Immature natural killer cell (primary cell): ENCODE data around the gene NEUROD1. TPM values are rescaled to one million over a fixed set of nuclear protein-coding genes. Genes with fewer than 3 reads are reported as not detected.

Experiments
- DNase-seq, 3 donors: peaks; one replicate each; pipeline ENCODE4 v3.0.0; 2022; ENCODE audit warnings: mixed read lengths in 1 of 3
- H3K27ac Mint-ChIP-seq, 6 donors: one replicate each; pipeline ENCODE4 v1.8.0; 2020; ENCODE audit warnings: mixed read lengths in 6 of 6, mild to moderate bottlenecking in 5 of 6, inconsistent platforms in 4 of 6, moderate library complexity in 3 of 6
- H3K27me3 Mint-ChIP-seq, 3 donors: one replicate each; pipeline ENCODE4 v1.8.0; 2020 to 2021; ENCODE audit warnings: low read depth in 3 of 3, mild to moderate bottlenecking in 3 of 3, mixed read lengths in 3 of 3, moderate library complexity in 3 of 3, inconsistent platforms in 1 of 3
- H3K36me3 Mint-ChIP-seq, 3 donors: one replicate each; pipeline ENCODE4 v1.8.0; 2020; ENCODE audit warnings: mixed read lengths in 3 of 3, inconsistent platforms in 2 of 3, mild to moderate bottlenecking in 2 of 3
- H3K4me1 Mint-ChIP-seq, 2 donors: one replicate each; pipeline ENCODE4 v1.8.0; 2020; ENCODE audit warnings: inconsistent platforms in 2 of 2, mild to moderate bottlenecking in 2 of 2, mixed read lengths in 2 of 2, moderate library complexity in 1 of 2
- H3K4me3 Mint-ChIP-seq, 5 donors: one replicate each; pipeline ENCODE4 v1.8.0; 2020; ENCODE audit warnings: mild to moderate bottlenecking in 5 of 5, mixed read lengths in 5 of 5, inconsistent platforms in 3 of 5, moderate library complexity in 3 of 5
- H3K9me3 Mint-ChIP-seq, 6 donors: one replicate each; pipeline ENCODE4 v1.8.0; 2020; ENCODE audit warnings: mild to moderate bottlenecking in 6 of 6, mixed read lengths in 6 of 6, inconsistent platforms in 4 of 6, moderate library complexity in 3 of 6
- polyA plus RNA-seq, 3 donors: library from polyadenylated mRNA; unstranded; fragments of 300-500 nt; fragmentation: Illumina TruSeq; gene quantifications; one replicate each; pipeline ENCODE4 v1.2.3, GENCODE V29; 2021

NEUROD1 gene
- polyA plus RNA-seq, 3 donors from 2014 or later, result not detected

DNA sequence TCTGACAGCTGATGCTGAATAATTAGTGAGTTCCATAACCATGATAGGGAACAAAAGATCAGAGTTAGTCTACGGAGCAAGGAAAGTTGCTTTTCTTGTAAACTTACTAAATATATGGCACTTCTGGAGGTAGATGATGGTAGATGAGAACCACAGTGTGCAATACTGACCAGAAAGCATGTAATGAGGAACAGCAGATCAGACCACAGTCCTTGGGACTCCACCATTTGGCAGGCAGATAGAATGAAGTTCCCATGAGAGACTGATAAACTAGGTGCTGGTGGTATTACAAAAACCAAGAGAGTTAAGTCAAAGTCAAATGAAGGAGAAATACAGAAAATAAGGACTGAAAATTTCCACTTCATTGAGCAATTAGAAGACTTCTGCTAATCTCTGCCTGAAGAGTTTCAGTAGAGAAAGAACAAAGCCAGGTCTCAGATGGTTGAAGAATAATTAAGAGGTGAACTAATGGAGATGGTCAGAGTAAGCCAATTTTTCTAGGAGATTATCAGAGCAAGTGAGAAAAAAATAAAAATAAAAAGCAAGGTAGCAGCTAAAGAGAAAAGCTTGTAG is 33.8 kb downstream of the NEUROD1 start:
- no peaks in the 10 kb centered on the region for H3K4me1 Mint-ChIP-seq
- no peak overlapping the region for H3K27ac Mint-ChIP-seq
- H3K4me3 Mint-ChIP-seq, result no peak overlapping the region
- peaks cover 7 to 22% (median 16%) of the 10 kb centered on the region in 3 donors for H3K27me3 Mint-ChIP-seq
- H3K36me3 Mint-ChIP-seq, result no peaks in the 10 kb centered on the region
- no peaks in the 10 kb centered on the region for H3K9me3 Mint-ChIP-seq
- DNase-seq, result no peak

DNA sequence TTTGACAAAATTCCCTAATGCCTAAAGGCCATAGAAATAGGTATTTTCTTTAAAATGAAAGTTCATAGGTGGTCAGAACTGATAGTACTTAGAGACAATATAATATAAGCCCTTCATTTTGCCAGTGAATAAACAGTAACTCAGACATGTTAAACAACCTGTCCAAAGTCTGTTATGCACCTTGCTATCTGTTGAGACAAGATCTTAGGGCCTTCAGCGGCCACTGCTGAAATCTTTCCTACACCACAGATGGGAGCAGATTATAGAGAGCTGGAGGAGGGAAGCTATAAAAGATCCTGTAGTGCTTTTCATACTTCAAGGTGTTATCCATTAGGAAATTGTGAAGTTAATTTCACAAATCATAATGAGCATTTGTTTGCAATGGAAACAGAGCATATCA is 37.2 kb downstream of the NEUROD1 start:
- Mint-ChIP-seq H3K9me3 (no peaks in the 10 kb centered on the region), H3K27ac (no peak overlapping the region), H3K4me3 (no peak overlapping the region), H3K36me3 (peaks cover 0 to 2% (median 0%) of the 10 kb centered on the region in 3 donors), H3K4me1 (no peaks in the 10 kb centered on the region), H3K27me3 (peaks cover 10 to 15% (median 13%) of the 10 kb centered on the region in 3 donors)
- DNase-seq, result no peak

DNA sequence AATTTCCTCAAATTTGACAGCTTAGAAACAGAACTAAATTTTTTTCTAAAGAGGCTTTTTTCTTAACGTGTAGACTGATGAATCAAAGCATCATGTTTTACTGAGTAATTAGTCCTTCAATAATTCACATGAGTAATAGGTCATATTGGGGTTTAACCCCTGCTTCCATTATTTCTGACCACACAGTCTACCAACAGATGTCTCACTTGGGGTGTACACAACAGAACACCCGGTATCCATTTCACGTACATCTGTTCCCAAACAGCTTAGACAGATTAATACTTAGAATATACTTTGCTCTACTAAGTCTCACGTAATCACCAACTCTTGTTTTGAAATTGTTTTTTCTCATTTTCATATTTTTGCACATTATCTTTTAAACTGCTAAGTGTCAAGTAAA is 38.2 kb downstream of the NEUROD1 start:
- Mint-ChIP-seq H3K4me1 (no peaks in the 10 kb centered on the region), H3K27me3 (peaks cover 6 to 10% (median 7%) of the 10 kb centered on the region in 3 donors), H3K9me3 (no peaks in the 10 kb centered on the region), H3K4me3 (no peak overlapping the region), H3K27ac (no peak overlapping the region), H3K36me3 (peaks cover 0 to 2% (median 0%) of the 10 kb centered on the region in 3 donors)
- no peak for DNase-seq

DNA sequence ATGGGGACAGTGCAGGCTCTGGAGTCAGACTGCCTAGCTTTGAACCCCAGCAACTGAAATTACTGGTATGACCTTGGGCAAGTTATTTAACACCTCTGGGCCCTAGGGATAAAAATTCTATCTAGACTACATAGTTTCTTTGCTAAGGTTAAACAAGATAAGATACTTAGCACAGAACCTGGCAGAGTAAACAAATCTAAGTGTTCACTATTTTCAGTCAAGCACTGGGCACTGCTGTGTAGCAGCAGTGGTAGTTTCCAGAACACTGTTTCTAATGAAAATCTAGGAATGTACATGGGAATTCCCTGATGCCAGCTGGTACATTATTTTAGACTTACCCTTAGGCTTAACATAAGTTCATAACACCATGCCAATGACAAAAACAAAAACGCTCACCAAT is 40.6 kb downstream of the NEUROD1 start:
- DNase-seq, result no peak
- peaks cover 3 to 13% (median 6%) of the 10 kb centered on the region in 3 donors for H3K27me3 Mint-ChIP-seq
- H3K36me3 Mint-ChIP-seq, result peaks cover 0 to 2% (median 0%) of the 10 kb centered on the region in 3 donors
- no peaks in the 10 kb centered on the region for H3K9me3 Mint-ChIP-seq
- H3K4me1 Mint-ChIP-seq, result no peaks in the 10 kb centered on the region
- H3K27ac Mint-ChIP-seq, result no peak overlapping the region
- H3K4me3 Mint-ChIP-seq, result no peak overlapping the region

DNA sequence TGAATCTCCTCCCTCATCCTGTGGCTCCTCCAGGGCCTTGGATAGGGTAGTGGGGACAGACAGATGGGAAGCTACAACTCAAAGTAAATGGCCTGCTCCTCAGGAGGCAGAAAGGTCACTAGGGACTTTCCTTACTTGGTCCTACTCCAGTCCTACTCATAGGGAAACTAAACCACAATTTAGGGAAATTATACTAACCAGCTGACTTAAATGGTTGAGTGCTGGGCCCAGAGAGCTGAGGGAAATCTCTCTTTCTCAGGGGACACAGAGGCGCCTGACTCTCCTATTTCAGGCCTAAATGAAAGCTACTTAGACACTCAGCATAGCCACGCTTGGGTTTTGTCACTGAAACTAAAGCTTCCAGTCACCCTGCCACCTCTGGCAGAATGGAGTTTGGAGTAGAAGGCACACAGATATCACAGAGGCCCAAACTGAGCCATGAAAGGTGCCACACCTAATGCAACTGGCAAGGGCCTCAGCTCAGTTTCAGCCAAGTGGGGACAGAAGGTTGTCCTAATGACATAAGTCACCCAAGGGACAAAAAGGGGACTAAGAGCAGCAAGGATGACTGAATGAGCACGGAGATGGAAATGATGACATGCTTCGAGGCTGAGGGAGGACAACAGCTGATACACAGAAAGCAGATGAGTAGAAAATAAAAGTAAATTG is 47.5 kb downstream of the NEUROD1 start:
- Mint-ChIP-seq H3K4me3 (no peak overlapping the region), H3K27me3 (peaks cover 2 to 15% (median 3%) of the 10 kb centered on the region in 3 donors), H3K4me1 (no peaks in the 10 kb centered on the region), H3K27ac (no peak overlapping the region), H3K36me3 (no peaks in the 10 kb centered on the region), H3K9me3 (no peaks in the 10 kb centered on the region)
- DNase-seq, result no peak

DNA sequence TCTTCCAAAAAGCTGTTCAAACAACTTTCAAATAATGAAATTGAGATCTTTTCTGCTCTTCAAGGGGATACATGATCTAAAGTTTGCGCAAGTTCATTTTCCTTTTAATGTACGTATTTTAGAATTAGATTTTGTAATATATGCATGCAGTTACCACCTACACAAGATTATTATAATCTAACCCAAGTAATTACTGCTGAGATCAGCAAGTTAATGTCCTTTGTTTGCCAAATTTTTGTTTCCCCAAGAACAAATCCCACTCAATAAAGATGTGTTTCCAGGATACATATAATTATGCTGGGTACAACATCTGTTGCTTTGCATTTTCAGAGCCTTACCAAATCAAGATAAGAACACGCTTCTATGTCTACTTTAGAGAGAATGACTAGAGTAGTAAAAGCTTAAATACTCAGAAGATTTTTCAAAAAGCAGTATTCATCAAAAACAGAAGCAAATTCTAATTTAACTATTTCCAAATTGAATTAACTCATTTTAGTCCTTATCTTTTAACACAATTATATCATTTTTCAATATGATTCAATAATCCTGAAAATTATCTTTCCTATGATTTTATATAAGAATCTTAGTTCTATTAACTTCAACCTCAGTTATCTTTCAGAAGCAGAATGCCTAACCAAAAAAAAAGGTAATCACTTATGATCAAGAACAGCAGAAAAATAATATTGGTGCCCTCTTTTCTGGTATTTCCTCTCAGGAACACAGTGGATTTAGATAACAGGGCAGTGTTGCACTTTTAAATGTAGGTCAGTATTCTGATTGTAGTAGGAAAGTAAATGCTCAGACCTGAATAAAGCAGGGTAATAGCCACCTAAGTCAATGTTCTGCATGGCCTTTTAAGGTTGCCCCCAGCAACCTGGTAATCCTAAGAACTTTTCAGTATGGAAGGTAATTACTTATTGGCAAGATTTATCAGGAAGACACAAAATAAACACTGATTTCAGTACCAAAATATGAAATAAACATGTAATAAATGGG is 51.4 kb downstream of the NEUROD1 start:
- H3K27me3 Mint-ChIP-seq, result peaks cover 5 to 20% (median 9%) of the 10 kb centered on the region in 3 donors
- peaks cover 0 to 2% (median 0%) of the 10 kb centered on the region in 6 donors for H3K9me3 Mint-ChIP-seq
- H3K36me3 Mint-ChIP-seq, result no peaks in the 10 kb centered on the region
- no peak for DNase-seq
- no peak overlapping the region for H3K4me3 Mint-ChIP-seq
- no peak overlapping the region for H3K27ac Mint-ChIP-seq
- no peaks in the 10 kb centered on the region for H3K4me1 Mint-ChIP-seq

DNA sequence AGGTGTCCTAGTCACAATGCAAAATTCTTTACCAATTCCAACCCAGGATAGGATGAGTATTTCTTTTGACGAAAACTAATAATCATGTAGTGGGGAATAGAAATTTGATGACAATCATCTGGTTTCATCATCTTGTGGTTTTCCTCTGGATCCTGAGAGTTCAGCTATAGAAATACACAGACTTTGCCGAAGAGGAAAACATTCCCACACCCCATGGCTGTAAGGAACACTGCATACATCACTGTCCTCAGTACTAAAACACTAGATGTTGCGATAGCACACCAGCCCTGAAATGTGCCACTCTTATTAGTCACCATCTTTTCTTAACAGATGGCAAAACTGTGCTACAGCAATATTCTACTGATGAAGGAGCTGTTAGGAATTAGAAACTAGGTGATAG is 52.8 kb downstream of the NEUROD1 start:
- H3K9me3 Mint-ChIP-seq, result peaks cover 0 to 2% (median 0%) of the 10 kb centered on the region in 6 donors
- H3K4me1 Mint-ChIP-seq, result no peaks in the 10 kb centered on the region
- no peak for DNase-seq
- H3K36me3 Mint-ChIP-seq, result no peaks in the 10 kb centered on the region
- no peak overlapping the region for H3K4me3 Mint-ChIP-seq
- H3K27me3 Mint-ChIP-seq, result peaks cover 5 to 19% (median 9%) of the 10 kb centered on the region in 3 donors
- H3K27ac Mint-ChIP-seq, result no peak overlapping the region

DNA sequence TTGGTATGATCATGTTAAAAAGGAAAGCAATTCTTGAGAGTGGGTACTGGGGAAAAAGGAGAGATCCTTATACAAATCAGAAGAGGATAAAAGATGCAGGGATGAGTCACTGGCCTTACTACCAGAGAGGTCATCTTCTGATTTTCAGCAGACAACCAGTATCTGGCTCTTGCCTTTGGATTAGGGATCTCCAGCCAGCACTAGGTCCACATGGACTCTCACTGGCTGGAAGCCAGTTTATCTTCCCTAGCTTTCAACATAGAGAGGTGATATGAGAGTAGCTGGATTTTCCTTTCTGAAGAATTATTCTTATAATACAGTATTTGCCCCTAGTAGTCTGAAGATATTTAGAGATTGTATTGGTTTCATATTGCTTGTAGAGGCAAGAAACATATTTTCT is 53.6 kb downstream of the NEUROD1 start:
- Mint-ChIP-seq H3K27me3 (peaks cover 5 to 17% (median 8%) of the 10 kb centered on the region in 3 donors), H3K27ac (no peak overlapping the region), H3K9me3 (peaks cover 0 to 2% (median 0%) of the 10 kb centered on the region in 6 donors), H3K4me1 (no peaks in the 10 kb centered on the region), H3K4me3 (no peak overlapping the region), H3K36me3 (no peaks in the 10 kb centered on the region)
- no peak for DNase-seq

Other genes with a start within 250 kb of the NEUROD1 start
- 100 to 1,000 TPM; 102 to 132 (median 117) TPM for gene ITGA4, start 223.1 kb downstream of the NEUROD1 start, polyA plus RNA-seq
- 10 to 100 TPM; 15.5 to 19.6 (median 15.8) TPM for gene CERKL, start 23.4 kb downstream of the NEUROD1 start, polyA plus RNA-seq
- gene ITPRID2, start 211.2 kb upstream of the NEUROD1 start, polyA plus RNA-seq, result 1 to 10 TPM; 3.2 to 9.3 (median 8.7) TPM